GM12878 (cell line): ENCODE results near the gene PARD6B. TPM values are rescaled to one million over a fixed set of nuclear protein-coding genes. Genes with fewer than 3 reads are reported as not detected.
"Not testable (repeated sequence)": the region's sequence is repeated elsewhere in the genome, so short reads cannot be mapped to it uniquely, and the experiment has no call there.

Experiments
- ATAC-seq: fragments of 200-7000 bp; cut with Tn5 transposase; 3 replicates; pipeline ENCODE4 v1.9.1; 2020; ENCODE audit warnings: mild to moderate bottlenecking, moderate library complexity
- BruUV-seq: library from RNA; stranded (reverse); fragments of 400-500 nt; replicated peaks from 2 replicates; lab custom pipeline; 2021; lab: Mats Ljungman, UMichigan
- CTCF ChIA-PET: fragments of 300-600 bp; sonication (Branson Sonifier 250); formaldehyde crosslinking; extraction: SDS; loops from one replicate; lab custom pipeline; 2021; ENCODE audit warnings: inconsistent platforms; lab: Yijun Ruan, JAX
- POLR2A ChIA-PET: fragments of 350-600 bp; formaldehyde crosslinking; extraction: SDS; loops from one replicate; lab custom pipeline; 2021; ENCODE audit warnings: inconsistent platforms; lab: Charles Lee
- RAD21 ChIA-PET: fragments of 300-600 bp; sonication (Branson Sonifier 250); formaldehyde crosslinking; loops from one replicate; lab custom pipeline; 2023; ENCODE audit warnings: antibody characterized with exemption; ENCODE audit not compliant: unreplicated experiment; lab: Charles Lee
- SMC1A ChIA-PET: fragments of 300-600 bp; sonication (Branson Sonifier 250); formaldehyde crosslinking; loops from one replicate; lab custom pipeline; 2023; ENCODE audit not compliant: unreplicated experiment, uncharacterized antibody; lab: Charles Lee
- DNase-seq: peaks from one replicate; pipeline ENCODE4 v3.0.0-alpha.2; 2011; ENCODE audit warnings: low read depth, low spot score
- FAIRE-seq: peaks from 3 replicates; lab custom pipeline; 2011; peaks lifted over from hg19 to GRCh38; lab: Jason Lieb, UNC
- H2AFZ ChIP-seq: 2 replicates; pipeline ENCODE4 v1.6.0; 2011; ENCODE audit warnings: low read depth, low read length, control low read depth; ENCODE audit not compliant: control insufficient read depth
- H3K27ac ChIP-seq: 2 replicates; pipeline ENCODE4 v1.5.1; 2011; ENCODE audit warnings: control low read depth; ENCODE audit not compliant: control insufficient read depth, insufficient read depth
- H3K27me3 ChIP-seq, 2 experiments: replicated peaks in 1 of 2; 2 replicates each; pipeline versions ENCODE4 v1.6.0 to v1.6.1; 2011; ENCODE audit warnings: low read length in 1 of 2; ENCODE audit not compliant: control insufficient read depth in 2 of 2, insufficient read depth in 2 of 2
- H3K36me3 ChIP-seq, 2 experiments: 2 replicates each; pipeline ENCODE4 v1.5.1; 2011; ENCODE audit warnings: low read length in 1 of 2; ENCODE audit not compliant: control insufficient read depth in 2 of 2, insufficient read depth in 2 of 2
- H3K4me1 ChIP-seq: 2 replicates; pipeline ENCODE4 v1.6.1; 2011; ENCODE audit warnings: mild to moderate bottlenecking, low read length, moderate library complexity, mixed read lengths; ENCODE audit not compliant: control insufficient read depth, insufficient read depth
- H3K4me2 ChIP-seq: 2 replicates; pipeline ENCODE4 v1.6.0; 2011; ENCODE audit warnings: control low read depth; ENCODE audit not compliant: control insufficient read depth, insufficient read depth
- H3K4me3 ChIP-seq: fragments of 200-600 bp; sonication (generic); 2 replicates; pipeline ENCODE4 v1.5.1; 2016
- H3K79me2 ChIP-seq: 2 replicates; pipeline ENCODE4 v1.6.0; 2011; ENCODE audit warnings: low read length; ENCODE audit not compliant: control insufficient read depth, insufficient read depth
- H3K9ac ChIP-seq: 2 replicates; pipeline ENCODE4 v1.8.0; 2011; ENCODE audit warnings: low read length, control low read depth, mixed read lengths; ENCODE audit not compliant: control insufficient read depth, insufficient read depth
- H3K9me3 ChIP-seq: replicated peaks from 3 replicates; pipeline ENCODE4 v1.5.1; 2011; ENCODE audit warnings: mild to moderate bottlenecking, low read length; ENCODE audit not compliant: control insufficient read depth, insufficient read depth
- H4K20me1 ChIP-seq: 2 replicates; pipeline ENCODE4 v1.6.0; 2011; ENCODE audit not compliant: control insufficient read depth, insufficient read depth
- ETV6 ChIP-seq, 2 experiments: fragments of 450-650 bp in 1 of 2; IDR thresholded peaks in 1 of 2; conservative IDR thresholded peaks in 1 of 2; 2 replicates each; pipeline ENCODE4 v1.6.1; 2014; ENCODE audit warnings: antibody characterized with exemption in 1 of 2, borderline replicate concordance in 1 of 2, low read depth in 1 of 2, mild to moderate bottlenecking in 1 of 2, moderate library complexity in 1 of 2
- NFXL1 ChIP-seq: fragments of 450-650 bp; IDR thresholded peaks from 2 replicates; pipeline ENCODE4 v1.6.1; 2017; ENCODE audit warnings: antibody characterized with exemption, mild to moderate bottlenecking, borderline replicate concordance
- SMC3 ChIP-seq: IDR thresholded peaks from 2 replicates; pipeline ENCODE4 v1.6.1; 2011; ENCODE audit warnings: low read length, improper control_type of control experiment, borderline replicate concordance
- ZNF217 ChIP-seq: fragments of 450-650 bp; IDR thresholded peaks from 2 replicates; pipeline ENCODE4 v1.6.1; 2017; ENCODE audit warnings: antibody characterized with exemption, mild to moderate bottlenecking
- WGBS: methylation state at CpG from one replicate; pipeline ENCODE4 v1.1.6; 2016; ENCODE audit warnings: low lambda C conversion rate; ENCODE audit not compliant: insufficient replicate concordance, insufficient coverage; ENCODE audit errors: missing lambda C conversion rate; 5-methylcytosine and 5-hydroxymethylcytosine counted together
- in situ Hi-C: fragments of 300-500 bp; cut with MboI; formaldehyde crosslinking; loops from 9 replicates; pipeline ENCODE4 v1.14.3; 2018; ENCODE audit warnings: mixed read lengths
- intact Hi-C: fragments of 100-400 bp; cut with micrococcal nuclease; formaldehyde crosslinking; loops from one replicate; pipeline ENCODE4 v1.14.2; 2022; ENCODE audit not compliant: unreplicated experiment
- polyA plus RNA-seq, 11 experiments: library from polyadenylated mRNA; depleted of rRNA in 4 of 11; unstranded in 6 of 11; stranded (reverse) in 5 of 11; fragments of >200 nt; fragmentation: Nextera tagmentation in 4 of 11; fragmentation: Illumina TruSeq in 1 of 11; extraction: Ambion mirVana in 4 of 11; extraction: Trizol in 1 of 11; gene quantifications; 1 replicate in 1 of 11; 2 replicates in 10 of 11; pipeline versions ENCODE4 v1.2.1 to v1.2.3, GENCODE V29; 2011 to 2016; ENCODE audit warnings: inconsistent platforms in 2 of 11, missing spikeins in 2 of 11, low read depth in 1 of 11
- total RNA-seq, 4 experiments: library from RNA; depleted of rRNA in 3 of 4; stranded (reverse); fragments of >200 nt in 3 of 4; fragmentation: Illumina TruSeq in 1 of 4; extraction: Trizol in 1 of 4; gene quantifications; 2 replicates each; pipeline versions ENCODE4 v1.2.1 to v1.2.3, GENCODE V29; 2013 to 2021

PARD6B gene
- total and polyA plus RNA-seq, 10 of the 15 experiments (the other 5 are each of a cell fraction or from before 2014, with no cell fraction given) = 0.57 to 4.7 (median 2.0) TPM

- Histone ChIP-seq H3K9ac (no peak overlapping the region), H4K20me1 (no peaks in the 10 kb centered on the region), H3K79me2 (no peaks in the 10 kb centered on the region), H2AFZ (no peak overlapping the region), H3K27ac (no peak overlapping the region), H3K36me3 (no peaks in the 10 kb centered on the region), H3K27me3 (peaks cover 0 to 4% of the 10 kb centered on the region in 2 experiments; a peak in 2 of 4 replicates), H3K4me3 (no peak overlapping the region), H3K4me2 (no peak overlapping the region), H3K4me1 (no peaks in the 10 kb centered on the region), H3K9me3 (no peaks in the 10 kb centered on the region)
- no peak for DNase-seq
- no peak for FAIRE-seq
- CTCF ChIA-PET = no interaction called here
- RAD21 ChIA-PET = no interaction called here
- intact Hi-C loops (no loop called here), in situ Hi-C loops (no loop called here)
- SMC1A ChIA-PET = no interaction called here
- POLR2A ChIA-PET = interaction anchor here (0.7 kb wide), 1 partner anchor 48 kb away, joined by 3 read pairs; no protein-coding TSS in a partner anchor
- 33% methylated on average over 11 of the region's 11 CpGs for WGBS
- no peak for TF ChIP-seq SMC3
- peak in 1 of 2 experiments; percentile 77; a peak in 1 of 4 replicates for TF ChIP-seq ETV6 (conservative IDR thresholded peaks at IDR 0.05 in 1 of 2, IDR thresholded peaks at IDR 0.05 in 1 of 2; ENCODE audit: borderline replicate concordance in 1 of 2, low read depth in 1 of 2)
- TF ChIP-seq NFXL1 = peak; percentile 85
- no peak for TF ChIP-seq ZNF217
- no TSS peak for BruUV-seq
- ATAC-seq = no peak
Measured at GRCh38 chr20:50701041-50701963, 30.1 kb upstream of the PARD6B start.

GRCh38 chr20:50703651-50704438 is 27.5 kb upstream of the PARD6B start:
- H3K36me3 ChIP-seq, CTCF ChIA-PET, RAD21 ChIA-PET, DNase-seq, ATAC-seq, FAIRE-seq, H3K9me3 ChIP-seq, BruUV-seq, H3K27me3 ChIP-seq, H3K4me3 ChIP-seq, H2AFZ ChIP-seq, in situ Hi-C loops, POLR2A ChIA-PET, H3K79me2 ChIP-seq, H3K27ac ChIP-seq, intact Hi-C loops, H3K4me1 ChIP-seq, H3K9ac ChIP-seq, SMC1A ChIA-PET, H4K20me1 ChIP-seq, H3K4me2 ChIP-seq: not testable (repeated sequence)
- WGBS = 27% methylated on average over 9 of the region's 9 CpGs
